Erythroblast (primary cell): Measurements from ENCODE around the gene THNSL1.
"Not testable (repeated sequence)": the region's sequence is repeated elsewhere in the genome, so short reads cannot be mapped to it uniquely, and the experiment has no call there.

Experiments used
- DNase-seq, 2 experiments: peaks; one replicate each; lab custom pipeline; 2025; lab: John Stamatoyannopoulos, UW
- GATA1 ChIP-seq: IDR thresholded peaks from 2 replicates; pipeline ENCODE4 v1.6.1; 2011; ENCODE audit warnings: low read depth, mild to moderate bottlenecking, control low read depth, low read length, moderate library complexity
- POLR2A ChIP-seq: IDR thresholded peaks from 2 replicates; pipeline ENCODE4 v1.6.1; 2011; ENCODE audit warnings: mild to moderate bottlenecking, low read length

Gene THNSL1

DNA sequence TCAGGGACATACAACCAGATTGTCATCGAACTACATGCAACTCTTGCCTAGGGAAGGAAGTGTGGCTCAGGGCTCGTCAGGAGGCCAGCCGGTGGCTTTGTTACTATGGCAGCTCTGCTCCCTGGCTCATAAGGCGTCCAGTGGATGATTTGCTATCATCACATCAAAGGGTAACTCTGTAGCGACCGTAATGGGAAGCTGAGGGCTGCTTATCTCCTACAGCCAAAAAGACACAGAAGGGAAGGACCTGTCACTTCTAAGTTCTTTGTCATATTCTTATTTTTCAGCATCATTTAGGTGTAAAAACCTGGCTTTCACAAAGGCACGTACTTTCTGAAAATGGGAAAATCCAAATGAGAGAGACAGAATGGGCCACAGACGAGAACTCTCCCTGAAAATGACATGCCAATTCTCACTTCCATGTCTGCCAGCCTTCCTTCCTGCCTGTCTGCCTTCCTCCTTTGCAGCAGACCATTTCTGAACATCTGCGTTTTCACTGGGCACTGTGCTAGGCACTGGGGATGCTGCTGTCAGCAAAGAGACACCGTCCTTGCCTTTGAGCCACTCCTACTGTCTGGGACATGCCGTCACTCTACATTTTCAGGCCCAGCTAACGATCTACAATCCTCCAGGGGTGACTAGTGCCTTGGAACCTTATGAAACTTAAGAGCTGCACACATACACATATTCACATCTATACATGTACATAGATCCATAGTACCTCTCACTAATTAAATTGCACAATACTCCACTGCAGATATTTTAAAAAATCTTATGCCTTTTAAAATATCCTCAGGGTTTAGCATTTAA lies 27.4 kb upstream of the THNSL1 start:
- TF ChIP-seq POLR2A = no peak
- DNase-seq = peak; percentile 38 to 52

DNA sequence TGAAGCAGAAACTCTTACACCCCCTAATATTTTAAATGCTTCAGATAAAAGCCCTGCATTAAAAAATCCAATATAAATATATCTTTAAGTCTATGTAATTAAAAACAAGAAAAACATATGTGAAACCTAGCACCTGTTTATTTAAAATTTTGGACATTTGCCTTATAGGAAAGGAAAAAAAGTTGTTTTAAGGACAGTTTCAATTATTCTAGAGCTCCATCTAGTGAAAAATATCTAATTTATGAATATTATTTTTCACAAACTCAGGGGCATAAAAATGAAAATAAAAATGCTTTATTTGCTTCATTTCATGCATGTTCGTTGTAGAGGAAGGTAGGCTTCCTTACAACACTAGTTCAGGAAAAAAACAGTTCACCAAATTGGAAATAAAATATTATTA lies 26.5 kb upstream of the THNSL1 start:
- no peak for TF ChIP-seq POLR2A
- DNase-seq = no peak

DNA sequence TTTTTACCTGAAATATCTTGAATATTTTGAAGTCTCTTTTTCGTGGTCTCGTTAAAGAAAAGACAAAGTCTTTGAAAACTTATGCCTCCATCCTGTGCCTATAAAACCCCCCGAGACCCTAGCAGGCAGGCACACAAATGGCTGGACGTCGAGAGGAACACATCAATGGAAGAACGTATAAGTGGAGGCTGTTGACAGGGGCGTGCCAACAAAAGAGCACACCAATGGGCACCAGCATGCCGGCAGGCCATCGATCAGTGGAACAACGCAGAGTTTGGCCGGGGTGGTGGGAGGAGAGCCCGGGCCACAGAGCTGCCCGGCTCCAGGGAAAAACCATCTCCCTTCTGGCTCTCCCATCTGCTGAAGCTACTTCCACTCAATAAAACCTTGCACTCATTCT lies 25.1 kb upstream of the THNSL1 start:
- DNase-seq = no peak
- TF ChIP-seq GATA1 (no peak), POLR2A (no peak)

DNA sequence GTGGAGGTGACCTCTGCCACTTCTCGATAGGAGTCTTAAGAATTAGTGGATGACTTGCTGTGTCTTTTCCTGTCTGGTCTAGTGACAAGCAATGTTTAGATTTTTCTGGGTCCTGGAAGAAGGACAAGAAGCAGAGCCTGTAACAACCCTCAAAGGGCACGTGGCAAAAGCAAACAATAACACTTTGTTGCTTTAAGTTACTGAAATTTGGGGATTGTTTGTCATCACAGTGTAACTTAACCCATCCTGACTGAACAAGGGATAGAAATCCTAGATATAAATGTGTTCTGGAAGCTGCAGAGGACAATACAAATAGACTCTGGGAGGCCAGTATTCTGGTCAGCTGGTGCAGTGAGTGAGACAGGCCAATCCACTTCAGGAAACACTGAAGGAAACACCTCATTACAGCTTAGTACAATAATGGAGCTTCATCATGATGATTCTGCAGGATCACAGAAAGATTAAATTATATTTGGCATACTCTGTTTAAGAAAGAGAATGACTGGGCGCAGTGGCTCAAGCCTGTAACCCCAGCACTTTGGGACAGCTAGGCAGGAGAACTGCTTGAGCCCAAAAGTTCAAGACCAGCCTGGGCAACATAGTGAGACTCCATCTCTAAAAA lies 23.8 kb upstream of the THNSL1 start:
- peak in 1 of 2 experiments; percentile 28 for DNase-seq
- TF ChIP-seq GATA1 (no peak), POLR2A (no peak)

DNA sequence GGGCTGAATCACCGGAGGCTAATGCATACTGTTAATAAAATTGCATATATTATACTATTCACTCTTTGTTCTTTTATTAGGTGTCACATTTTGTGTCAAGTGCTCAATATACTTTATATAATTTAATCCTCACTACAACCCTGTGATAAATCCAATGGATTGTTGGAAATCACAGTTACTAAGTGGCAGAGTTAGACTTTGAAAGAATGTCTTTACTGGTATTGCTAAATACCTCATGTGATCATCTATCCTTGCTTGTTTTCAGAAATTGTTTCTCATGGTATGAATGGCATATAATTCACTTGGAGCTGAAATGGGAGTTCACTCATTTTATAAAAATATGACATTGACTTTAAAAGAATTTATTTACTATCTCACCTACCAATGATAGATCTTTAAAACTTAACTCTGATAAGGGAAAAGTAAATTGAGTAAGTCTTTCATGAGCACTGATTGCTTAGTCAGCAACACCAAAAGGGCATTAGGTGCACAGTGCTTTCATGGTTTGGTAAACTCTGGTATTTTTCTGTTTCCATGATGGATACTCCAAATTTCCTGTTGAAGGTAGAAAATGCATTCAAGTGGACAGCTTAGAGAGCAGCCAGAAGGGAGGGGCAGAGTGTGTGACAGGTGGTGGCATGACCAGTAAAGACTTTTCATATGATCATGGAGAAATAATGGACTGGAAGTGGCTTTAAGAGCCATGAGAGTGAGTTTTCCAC lies 23.0 kb upstream of the THNSL1 start:
- DNase-seq = no peak
- no peak for TF ChIP-seq GATA1
- no peak for TF ChIP-seq POLR2A

DNA sequence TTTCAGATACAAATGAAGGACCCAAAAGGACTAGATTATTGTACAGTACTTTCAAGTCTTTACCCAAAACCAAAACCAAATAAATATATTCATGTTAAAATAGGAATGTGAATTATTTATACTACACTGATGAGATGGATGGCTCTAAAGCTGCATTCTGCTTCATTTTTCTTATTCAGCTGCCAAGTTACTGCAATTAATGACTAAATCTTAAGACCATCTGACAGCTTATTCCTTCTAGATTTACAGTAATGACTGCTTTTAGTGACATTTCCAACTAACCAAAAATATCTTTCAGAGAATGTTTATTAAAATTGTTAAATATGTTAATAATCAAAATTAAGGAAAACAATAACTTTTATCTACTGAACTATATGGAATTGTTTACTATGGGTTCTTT lies 21.3 kb upstream of the THNSL1 start:
- no peak for DNase-seq
- TF ChIP-seq POLR2A (no peak), GATA1 (no peak)

DNA sequence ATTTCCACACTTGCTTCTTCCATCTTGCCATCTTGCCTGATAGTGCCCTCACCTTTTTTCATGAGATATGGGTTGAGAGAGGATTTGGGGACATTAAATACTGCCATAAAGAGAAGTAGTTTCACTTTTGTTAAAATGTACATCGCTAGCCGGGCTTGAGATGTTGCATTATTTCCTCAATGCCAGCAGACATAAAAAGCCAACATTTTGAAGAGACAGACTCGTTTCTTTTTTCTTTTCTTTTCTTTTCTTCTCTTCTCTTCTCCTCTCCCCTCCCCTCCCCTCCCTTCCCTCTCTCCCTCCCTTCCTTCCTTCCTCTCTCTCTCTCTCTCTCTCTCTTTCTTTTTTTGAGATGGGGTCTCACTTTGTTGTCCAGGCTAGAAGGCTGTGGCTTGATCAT lies 18.4 kb upstream of the THNSL1 start:
- no peak for DNase-seq

DNA sequence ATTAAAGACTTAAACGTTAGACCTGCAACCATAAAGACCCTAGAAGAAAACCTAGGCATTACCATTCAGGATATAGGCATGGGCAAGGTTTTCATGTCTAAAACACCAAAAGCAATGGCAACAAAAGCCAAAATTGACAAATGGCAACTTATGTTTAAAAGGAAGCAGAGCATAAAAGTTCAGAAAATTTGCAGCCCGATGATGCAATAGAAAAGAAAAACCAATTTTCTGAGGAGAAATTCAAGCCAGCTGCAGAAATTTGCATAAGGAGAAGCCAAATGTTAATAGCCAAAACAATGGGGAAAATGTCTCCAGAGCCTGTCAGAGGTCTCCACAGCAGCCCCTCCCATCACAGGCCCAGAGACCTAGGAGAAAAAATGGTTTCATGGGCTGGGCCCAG lies 4.8 kb upstream of the THNSL1 start:
- not testable (repeated sequence) for DNase-seq

More for the DNA sequence above, 18.4 kb upstream of the THNSL1 start:
- TF ChIP-seq GATA1 (no peak), POLR2A (no peak)

DNA sequence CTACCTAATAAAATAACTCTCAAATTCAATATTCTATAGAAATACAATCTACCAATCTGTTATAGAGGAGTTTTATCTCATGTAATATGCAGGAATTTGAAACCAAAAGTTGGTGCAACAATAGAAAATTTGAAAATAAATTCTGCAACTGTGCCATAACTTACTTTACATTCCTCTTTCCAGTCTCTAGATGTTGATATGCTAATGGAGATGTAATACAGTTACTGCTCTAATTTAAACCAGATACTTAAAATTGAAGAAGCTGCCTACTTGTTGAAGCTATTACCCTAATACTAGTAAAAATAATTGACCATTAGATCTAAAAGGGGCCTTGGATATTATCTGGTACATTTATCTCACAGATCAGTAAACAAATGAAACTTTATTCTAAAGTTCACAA lies 1.8 kb upstream of the THNSL1 start:
- TF ChIP-seq GATA1 (no peak), POLR2A (no peak)
- no peak for DNase-seq

DNA sequence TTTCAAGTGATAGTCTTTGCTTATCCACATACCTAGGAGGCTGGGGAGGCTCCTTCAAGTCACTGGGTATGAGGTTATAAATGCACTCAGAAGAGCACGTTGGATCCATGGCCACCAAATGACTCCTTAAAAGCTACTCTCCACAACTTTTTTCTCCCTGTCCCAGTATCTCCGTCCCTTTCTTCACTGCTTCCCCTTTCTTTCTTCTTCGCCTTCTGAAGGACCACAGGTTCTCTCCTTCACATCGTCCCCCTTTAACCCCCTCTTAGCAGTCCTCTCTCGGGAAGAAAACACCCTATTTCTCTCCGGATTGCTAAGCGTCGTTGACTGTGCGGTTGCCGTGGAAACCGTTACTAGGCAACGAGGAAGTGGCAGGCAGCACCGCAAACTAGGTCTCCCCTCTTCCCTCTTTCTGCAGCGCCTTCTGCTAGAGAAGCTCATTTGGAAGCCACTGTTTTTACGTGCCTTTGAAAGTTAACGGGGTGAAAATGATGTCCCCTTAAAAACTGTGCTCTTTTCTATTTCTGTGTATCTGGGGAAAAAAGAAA lies 510 bp upstream of the THNSL1 start, which contains the start of gene ENKUR:
Gene ENKUR (minus strand): TSS at position 331 of the 548 bp plus-strand sequence. CDS start 222 bp downstream, at position 109.
- TF ChIP-seq POLR2A (no peak), GATA1 (no peak)
- peak; percentile 93 to 94 for DNase-seq

DNA sequence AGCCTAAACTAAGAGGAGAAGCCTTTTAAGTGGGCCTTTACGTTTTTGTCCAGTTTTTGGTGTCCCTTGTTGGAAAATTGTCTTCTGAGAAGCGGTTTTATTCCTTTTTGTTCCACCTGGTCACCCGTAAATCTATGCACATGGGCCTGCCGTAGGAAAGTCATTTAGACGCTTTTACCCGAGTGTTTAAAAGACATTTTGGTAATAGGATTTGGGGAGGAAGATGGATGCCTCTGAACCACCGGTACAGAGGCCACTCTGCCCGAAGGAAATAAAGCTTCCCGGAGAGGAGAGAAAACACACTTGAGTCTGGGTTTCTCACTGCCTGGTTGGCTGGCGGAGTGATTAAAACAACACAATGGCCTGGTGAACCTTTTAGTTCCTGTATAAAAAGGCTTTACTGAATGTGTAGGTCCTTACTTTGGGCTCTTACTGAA lies 760 bp downstream of the THNSL1 start:
- DNase-seq = no peak
- TF ChIP-seq GATA1 (no peak), POLR2A (no peak)

DNA sequence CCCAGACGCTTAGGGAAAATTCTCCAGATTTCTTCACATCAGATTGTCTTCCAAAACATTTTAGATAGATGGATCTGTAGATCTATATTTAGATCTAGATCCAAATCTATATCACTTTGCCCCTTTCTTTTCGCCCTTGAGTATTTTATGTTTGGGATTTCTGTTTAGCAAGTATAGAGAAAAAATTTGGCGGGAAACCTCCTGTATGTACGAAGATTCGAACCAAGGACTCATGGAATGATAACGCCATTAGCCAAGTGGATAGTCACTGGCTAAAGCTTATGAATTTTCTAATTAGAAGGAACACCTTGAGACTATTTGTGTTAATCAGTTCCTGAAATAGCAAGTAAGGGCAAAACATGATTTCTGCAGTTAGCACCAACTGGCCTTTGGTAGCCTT lies 1.2 kb downstream of the THNSL1 start:
- no peak for DNase-seq
- TF ChIP-seq GATA1 (no peak), POLR2A (no peak)

DNA sequence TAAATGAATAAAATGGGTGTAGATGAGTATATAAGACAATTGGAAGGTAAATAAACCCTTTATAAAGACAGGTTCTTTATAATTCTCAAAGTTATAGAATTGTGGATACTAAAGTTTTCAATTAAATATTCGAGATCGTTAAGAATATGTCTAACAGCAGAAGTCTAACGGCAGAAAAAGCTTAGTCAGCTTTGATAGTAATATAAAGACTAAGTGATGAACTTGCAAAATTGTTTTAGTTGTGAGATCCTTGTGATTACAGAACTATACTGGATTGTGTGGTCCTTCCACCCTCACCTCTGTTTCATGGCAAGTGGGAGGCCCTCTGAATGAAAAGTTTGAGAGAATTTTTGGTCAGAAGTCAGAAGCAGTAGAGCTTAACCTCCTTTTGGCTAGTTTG lies 2.3 kb downstream of the THNSL1 start:
- TF ChIP-seq GATA1 (no peak), POLR2A (no peak)
- DNase-seq = no peak

DNA sequence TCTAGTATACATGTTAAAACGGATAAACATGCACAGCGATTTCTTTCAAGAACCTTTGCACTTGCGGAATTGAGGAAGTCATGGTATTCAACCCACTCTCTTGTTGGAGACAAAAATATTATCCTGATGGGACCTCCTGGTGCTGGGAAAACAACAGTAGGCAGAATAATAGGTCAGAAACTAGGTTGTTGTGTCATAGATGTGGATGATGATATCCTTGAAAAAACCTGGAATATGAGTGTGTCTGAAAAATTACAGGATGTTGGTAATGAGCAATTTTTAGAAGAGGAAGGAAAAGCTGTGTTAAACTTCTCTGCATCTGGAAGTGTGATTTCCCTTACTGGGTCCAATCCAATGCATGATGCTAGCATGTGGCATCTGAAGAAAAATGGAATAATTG lies 6.9 kb downstream of the THNSL1 start:
- no peak for DNase-seq
- TF ChIP-seq POLR2A (no peak), GATA1 (no peak)
